Endodermal cell (in vitro differentiated cells): ENCODE results near the gene C4orf50. TPM values are rescaled to one million over a fixed set of nuclear protein-coding genes. Genes with fewer than 3 reads are reported as not detected.

ENCODE experiments used
- DNase-seq: peaks from one replicate; pipeline ENCODE4 v3.0.0-alpha.2; 2017
- H3K27ac ChIP-seq: 2 replicates; pipeline ENCODE4 v1.5.1; 2013; ENCODE audit warnings: mild to moderate bottlenecking, low read depth, low read length, moderate library complexity
- H3K27me3 ChIP-seq: 2 replicates; pipeline ENCODE4 v1.6.1; 2013; ENCODE audit warnings: mild to moderate bottlenecking, low read length, moderate library complexity; ENCODE audit not compliant: insufficient read depth, control insufficient read depth, poor library complexity, severe bottlenecking
- H3K36me3 ChIP-seq: 2 replicates; pipeline ENCODE4 v1.7.0; 2013; ENCODE audit warnings: mild to moderate bottlenecking, low read length, moderate library complexity; ENCODE audit not compliant: control insufficient read depth, insufficient read depth
- H3K4me1 ChIP-seq: one replicate; pipeline ENCODE4 v1.7.0; 2013; ENCODE audit warnings: low read length; ENCODE audit not compliant: control insufficient read depth, insufficient read depth
- H3K4me3 ChIP-seq: 2 replicates; pipeline ENCODE4 v1.5.1; 2013; ENCODE audit warnings: mild to moderate bottlenecking, low read length, moderate library complexity
- H3K9ac ChIP-seq: 2 replicates; pipeline ENCODE4 v1.6.1; 2013; ENCODE audit warnings: mild to moderate bottlenecking, low read length, moderate library complexity; ENCODE audit not compliant: poor library complexity, severe bottlenecking; ENCODE audit errors: extremely low read depth
- H3K9me3 ChIP-seq: 2 replicates; pipeline ENCODE4 v1.6.1; 2013; ENCODE audit warnings: mild to moderate bottlenecking, low read length, moderate library complexity; ENCODE audit not compliant: control insufficient read depth
- H3K27ac Mint-ChIP-seq: 2 replicates; pipeline ENCODE4 v1.8.0; 2020; ENCODE audit warnings: mixed read lengths
- H3K27me3 Mint-ChIP-seq: 2 replicates; pipeline ENCODE4 v1.8.0; 2021; ENCODE audit warnings: mild to moderate bottlenecking, mixed read lengths; ENCODE audit not compliant: insufficient read depth
- H3K36me3 Mint-ChIP-seq: 2 replicates; pipeline ENCODE4 v1.8.0; 2020; ENCODE audit warnings: low read depth, mixed read lengths
- H3K4me1 Mint-ChIP-seq: 2 replicates; pipeline ENCODE4 v1.8.0; 2020; ENCODE audit warnings: mixed read lengths
- H3K4me3 Mint-ChIP-seq: 2 replicates; pipeline ENCODE4 v1.8.0; 2020; ENCODE audit warnings: mild to moderate bottlenecking, moderate library complexity, mixed read lengths
- H3K9me3 Mint-ChIP-seq: 2 replicates; pipeline ENCODE4 v1.8.0; 2020; ENCODE audit warnings: mild to moderate bottlenecking, mixed read lengths
- WGBS, 2 experiments: methylation state at CpG; one replicate each; pipeline versions ENCODE4 v1.1.5 to v1.1.7; 2013; ENCODE audit warnings: missing lambda C conversion rate in 2 of 2, mixed read lengths in 1 of 2; ENCODE audit not compliant: insufficient coverage in 1 of 2, insufficient read length in 1 of 2; 5-methylcytosine and 5-hydroxymethylcytosine counted together
- total RNA-seq, 2 donors: library from RNA; stranded (reverse); fragmentation: NEBNext Ultra II Directional in 1 of 2; extraction: Animal tissue kit (Norgen Biotek cat#: 25700) in 1 of 2; gene quantifications; 2 replicates in 1 of 2; 3 replicates in 1 of 2; pipeline ENCODE4 v1.2.1, GENCODE V29; 2021
- TF ChIP-seq, protein P1 (sequence below): fragments of 200-600 bp; sonication (generic); conservative IDR thresholded peaks from 2 replicates; pipeline ENCODE4 v1.5.0; 2021; ENCODE audit warnings: antibody characterized with exemption, mild to moderate bottlenecking

C4orf50 gene
- total RNA-seq, 2 donors from 2014 or later, result 0.84 to 1.6 TPM

DNA sequence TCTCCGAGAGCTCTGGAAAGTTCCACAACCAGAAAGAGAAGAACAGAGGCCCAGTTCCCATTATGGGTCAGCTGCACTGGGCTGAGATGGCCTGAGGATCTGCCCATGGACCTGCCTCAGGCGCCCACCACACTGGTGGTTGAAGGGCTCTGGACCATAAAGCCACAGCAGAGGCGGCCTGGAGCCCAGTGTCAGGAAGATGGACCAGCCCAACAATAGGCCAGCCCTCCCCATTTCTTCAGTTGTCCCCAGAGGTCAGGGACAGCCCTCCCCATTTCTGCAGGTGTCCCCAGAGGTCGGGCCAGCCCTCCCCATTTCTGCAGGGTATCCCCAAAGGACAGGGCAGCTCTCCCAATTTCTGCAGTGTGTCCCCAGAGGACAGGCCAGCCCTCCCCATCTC, 37.2 kb upstream of the C4orf50 start:
- Histone ChIP-seq H3K4me1 (no peaks in the 10 kb centered on the region), H3K27ac (no peak overlapping the region), H3K4me3 (no peak overlapping the region), H3K9ac (no peak overlapping the region), H3K9me3 (peaks cover 39% of the 10 kb centered on the region), H3K27me3 (no peaks in the 10 kb centered on the region), H3K36me3 (peaks cover 48% of the 10 kb centered on the region)
- no peak for DNase-seq
- TF ChIP-seq, protein P1, sequence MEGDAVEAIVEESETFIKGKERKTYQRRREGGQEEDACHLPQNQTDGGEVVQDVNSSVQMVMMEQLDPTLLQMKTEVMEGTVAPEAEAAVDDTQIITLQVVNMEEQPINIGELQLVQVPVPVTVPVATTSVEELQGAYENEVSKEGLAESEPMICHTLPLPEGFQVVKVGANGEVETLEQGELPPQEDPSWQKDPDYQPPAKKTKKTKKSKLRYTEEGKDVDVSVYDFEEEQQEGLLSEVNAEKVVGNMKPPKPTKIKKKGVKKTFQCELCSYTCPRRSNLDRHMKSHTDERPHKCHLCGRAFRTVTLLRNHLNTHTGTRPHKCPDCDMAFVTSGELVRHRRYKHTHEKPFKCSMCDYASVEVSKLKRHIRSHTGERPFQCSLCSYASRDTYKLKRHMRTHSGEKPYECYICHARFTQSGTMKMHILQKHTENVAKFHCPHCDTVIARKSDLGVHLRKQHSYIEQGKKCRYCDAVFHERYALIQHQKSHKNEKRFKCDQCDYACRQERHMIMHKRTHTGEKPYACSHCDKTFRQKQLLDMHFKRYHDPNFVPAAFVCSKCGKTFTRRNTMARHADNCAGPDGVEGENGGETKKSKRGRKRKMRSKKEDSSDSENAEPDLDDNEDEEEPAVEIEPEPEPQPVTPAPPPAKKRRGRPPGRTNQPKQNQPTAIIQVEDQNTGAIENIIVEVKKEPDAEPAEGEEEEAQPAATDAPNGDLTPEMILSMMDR, result no peak
- no peaks in the 10 kb centered on the region for H3K27me3 Mint-ChIP-seq
- H3K9me3 Mint-ChIP-seq, result peaks cover 29% of the 10 kb centered on the region
- H3K4me3 Mint-ChIP-seq, result no peak overlapping the region
- no peak overlapping the region for H3K27ac Mint-ChIP-seq
- no peaks in the 10 kb centered on the region for H3K4me1 Mint-ChIP-seq
- 91 to 100% methylated on average over 3 to 4 of the region's 4 CpGs for WGBS, 2 experiments
- H3K36me3 Mint-ChIP-seq, result peaks cover 37% of the 10 kb centered on the region

DNA sequence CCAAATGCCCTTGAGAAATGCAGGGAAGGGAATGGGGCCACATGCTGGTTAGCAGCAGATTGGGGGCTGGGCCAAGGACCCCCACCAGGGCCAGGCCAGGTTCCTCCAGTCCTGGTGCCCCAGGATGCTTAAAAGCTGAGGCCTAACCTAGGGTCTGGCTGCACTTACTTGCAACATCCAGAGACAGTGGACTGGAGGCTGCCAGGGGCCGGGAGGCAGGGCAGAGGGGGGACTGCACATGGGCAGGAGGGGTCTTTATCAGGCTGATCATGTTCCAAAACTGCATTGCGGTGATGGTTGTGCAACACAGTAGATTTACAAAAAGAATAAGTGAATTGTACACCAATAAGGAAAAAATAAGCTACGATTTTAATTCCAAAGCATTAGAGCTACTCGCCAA, 36.8 kb upstream of the C4orf50 start:
- Histone ChIP-seq H3K9me3 (peaks cover 35% of the 10 kb centered on the region), H3K27ac (no peak overlapping the region), H3K36me3 (peaks cover 44% of the 10 kb centered on the region), H3K27me3 (no peaks in the 10 kb centered on the region), H3K4me1 (no peaks in the 10 kb centered on the region), H3K9ac (no peak overlapping the region), H3K4me3 (no peak overlapping the region)
- Mint-ChIP-seq H3K9me3 (peaks cover 25% of the 10 kb centered on the region), H3K4me1 (no peaks in the 10 kb centered on the region), H3K27me3 (no peaks in the 10 kb centered on the region), H3K4me3 (no peak overlapping the region), H3K36me3 (peaks cover 32% of the 10 kb centered on the region), H3K27ac (no peak overlapping the region)
- TF ChIP-seq, protein P1, result no peak
- WGBS, 2 experiments, result 96 to 98% methylated on average over 4 of the region's 4 CpGs
- no peak for DNase-seq

DNA sequence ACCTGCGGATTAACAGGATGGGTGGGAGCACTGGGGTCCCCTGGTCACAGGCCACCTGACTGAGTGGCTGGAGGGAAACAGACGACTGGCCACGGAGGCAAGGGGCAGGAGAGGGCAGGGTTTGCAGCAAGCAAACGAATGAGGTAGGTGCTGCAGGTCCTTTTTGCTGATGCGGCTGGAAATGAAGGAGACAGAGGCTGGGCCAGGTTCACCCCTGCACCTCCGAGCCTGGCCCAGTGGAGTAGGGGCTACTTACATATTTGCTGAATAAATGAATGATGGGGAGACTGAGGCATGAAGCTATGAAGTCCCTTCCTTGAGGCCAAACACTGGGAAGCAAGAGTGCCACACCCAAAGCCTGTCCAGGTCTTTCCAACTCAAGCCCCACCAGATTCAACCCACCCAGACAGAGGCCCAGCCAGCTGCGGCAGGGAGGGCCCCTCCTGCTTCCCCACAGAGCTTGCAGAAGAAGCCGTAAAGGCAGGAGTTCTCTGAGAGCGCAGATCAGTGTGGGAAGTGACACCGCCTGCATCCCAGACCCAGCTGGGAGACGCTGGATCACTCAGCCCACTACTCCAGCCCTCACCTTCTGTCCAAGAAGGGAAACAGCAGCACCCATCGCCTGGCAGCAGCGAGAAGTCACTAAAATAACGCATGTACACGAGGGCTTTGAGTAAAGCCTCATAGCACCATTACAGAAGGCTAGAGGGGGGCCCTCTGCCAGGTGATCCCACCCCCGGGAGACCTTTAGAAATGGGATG, 36.1 kb upstream of the C4orf50 start:
- H3K9ac ChIP-seq, result no peak overlapping the region
- Mint-ChIP-seq H3K27ac (no peak overlapping the region), H3K36me3 (peaks cover 26% of the 10 kb centered on the region), H3K27me3 (no peaks in the 10 kb centered on the region), H3K9me3 (peaks cover 19% of the 10 kb centered on the region), H3K4me3 (no peak overlapping the region), H3K4me1 (no peaks in the 10 kb centered on the region)
- no peak overlapping the region for H3K4me3 ChIP-seq
- H3K27me3 ChIP-seq, result no peaks in the 10 kb centered on the region
- no peaks in the 10 kb centered on the region for H3K4me1 ChIP-seq
- 82 to 91% methylated on average over 6 to 16 of the region's 16 CpGs for WGBS, 2 experiments
- H3K9me3 ChIP-seq, result peaks cover 28% of the 10 kb centered on the region
- H3K36me3 ChIP-seq, result peaks cover 37% of the 10 kb centered on the region
- TF ChIP-seq, protein P1, result no peak
- no peak overlapping the region for H3K27ac ChIP-seq
- no peak for DNase-seq
